ENCODE results near the gene IQCB1. TPM values are rescaled to one million over a fixed set of nuclear protein-coding genes. Genes with fewer than 3 reads are reported as not detected.

IQCB1 gene
- total RNA-seq, 2 experiments from 2014 or later, result 45.4 to 51.6 TPM

- CTCF ChIA-PET, result no interaction called here
- Mint-ChIP-seq H3K27ac (no peak overlapping the region), H3K36me3 (ENCODE audit: low read depth) (peaks cover 4% of the 10 kb centered on the region), H3K27me3 (no peaks in the 10 kb centered on the region), H3K4me1 (ENCODE audit: low read depth) (no peaks in the 10 kb centered on the region), H3K4me3 (no peak overlapping the region), H3K9me3 (no peaks in the 10 kb centered on the region)
- ATAC-seq, result no peak
- POLR2A ChIA-PET, result no interaction called here
- intact Hi-C loops (cut with micrococcal nuclease), result no loop called here
- no peak for TF ChIP-seq CTCF (IDR thresholded peaks at IDR 0.05)
- no peak for DNase-seq
Observed at GRCh38 chr3:121852256-121852655, 17.4 kb upstream of the IQCB1 start.

GRCh38 chr3:121844892-121845291 is 10.0 kb upstream of the IQCB1 start:
- no peak overlapping the region for H3K4me3 Mint-ChIP-seq

GRCh38 chr3:121839962-121840361 is 5.1 kb upstream of the IQCB1 start:
- no peak for ATAC-seq
- intact Hi-C loops (cut with micrococcal nuclease), result loop anchor here (5.0 kb wide), 1 partner anchor 257 kb away; no protein-coding TSS in a partner anchor
- H3K36me3 Mint-ChIP-seq (ENCODE audit: low read depth), result peaks cover 3% of the 10 kb centered on the region
- peaks cover 13% of the 10 kb centered on the region for H3K4me1 Mint-ChIP-seq (ENCODE audit: low read depth)
- H3K4me3 Mint-ChIP-seq, result no peak overlapping the region
- no peak overlapping the region for H3K27ac Mint-ChIP-seq
- no peak for TF ChIP-seq CTCF (IDR thresholded peaks at IDR 0.05)
- H3K9me3 Mint-ChIP-seq, result no peaks in the 10 kb centered on the region
- ChIA-PET CTCF (no interaction called here), POLR2A (no interaction called here)
- DNase-seq, result no peak
- no peaks in the 10 kb centered on the region for H3K27me3 Mint-ChIP-seq

More at GRCh38 chr3:121844892-121845291, 10.0 kb upstream of the IQCB1 start:
- H3K4me1 Mint-ChIP-seq (ENCODE audit: low read depth), result no peaks in the 10 kb centered on the region
- no peaks in the 10 kb centered on the region for H3K9me3 Mint-ChIP-seq
- ChIA-PET POLR2A (no interaction called here), CTCF (no interaction called here)
- ATAC-seq (no peak), DNase-seq (no peak)
- no peak overlapping the region for H3K27ac Mint-ChIP-seq
- intact Hi-C loops (cut with micrococcal nuclease), result no loop called here
- TF ChIP-seq CTCF (IDR thresholded peaks at IDR 0.05), result no peak
- H3K27me3 Mint-ChIP-seq, result no peaks in the 10 kb centered on the region
- H3K36me3 Mint-ChIP-seq (ENCODE audit: low read depth), result peaks cover 3% of the 10 kb centered on the region

GRCh38 chr3:121836481-121836880 is 1.6 kb upstream of the IQCB1 start:
- CTCF ChIA-PET, result no interaction called here
- H3K4me3 Mint-ChIP-seq, result peak overlapping the region; percentile 85

GRCh38 chr3:121836064-121836463 is 1.2 kb upstream of the IQCB1 start:
- ChIA-PET CTCF (no interaction called here), POLR2A (interaction anchor here (0.6 kb wide), 1 partner anchor 15 kb away, joined by 4 read pairs; no protein-coding TSS in a partner anchor)
- Mint-ChIP-seq H3K27ac (peak overlapping the region; percentile 15), H3K36me3 (ENCODE audit: low read depth) (peaks cover 32% of the 10 kb centered on the region), H3K27me3 (no peaks in the 10 kb centered on the region), H3K4me3 (peak overlapping the region; percentile 85), H3K4me1 (ENCODE audit: low read depth) (peaks cover 40% of the 10 kb centered on the region), H3K9me3 (no peaks in the 10 kb centered on the region)
- TF ChIP-seq CTCF (IDR thresholded peaks at IDR 0.05), result no peak
- no peak for ATAC-seq
- intact Hi-C loops (cut with micrococcal nuclease), result loop anchor here (5.0 kb wide), 1 partner anchor 261 kb away; no protein-coding TSS in a partner anchor
- no peak for DNase-seq

More at GRCh38 chr3:121836481-121836880, 1.6 kb upstream of the IQCB1 start:
- no peak overlapping the region for H3K27ac Mint-ChIP-seq
- H3K4me1 Mint-ChIP-seq (ENCODE audit: low read depth), result peaks cover 37% of the 10 kb centered on the region
- DNase-seq (no peak), ATAC-seq (no peak)
- no peak for TF ChIP-seq CTCF (IDR thresholded peaks at IDR 0.05)
- intact Hi-C loops (cut with micrococcal nuclease), result loop anchor here (5.0 kb wide), 1 partner anchor 261 kb away; no protein-coding TSS in a partner anchor
- no peaks in the 10 kb centered on the region for H3K27me3 Mint-ChIP-seq
- POLR2A ChIA-PET, result interaction anchor here (0.6 kb wide), 1 partner anchor 15 kb away, joined by 4 read pairs; no protein-coding TSS in a partner anchor
- no peaks in the 10 kb centered on the region for H3K9me3 Mint-ChIP-seq
- H3K36me3 Mint-ChIP-seq (ENCODE audit: low read depth), result peaks cover 28% of the 10 kb centered on the region

All from activated CD8-positive, alpha-beta T cell treated with anti-CD3 and anti-CD28 coated beads for 36 hours (primary cell).